GM20000 (cell line): ENCODE results near the gene EXOC2.

Experiments
- DNase-seq: peaks from one replicate; pipeline ENCODE4 v3.0.0; 2012; ENCODE audit warnings: low spot score
- CTCF ChIP-seq: IDR thresholded peaks from 2 replicates; pipeline ENCODE4 v1.5.1; 2012; ENCODE audit warnings: mild to moderate bottlenecking, control low read depth; ENCODE audit errors: extremely low read depth, missing control alignments

EXOC2 gene

GRCh38 chr6:657743-658142 is 35.2 kb downstream of the EXOC2 start:
- TF ChIP-seq CTCF = no peak
- DNase-seq = no peak

DNA sequence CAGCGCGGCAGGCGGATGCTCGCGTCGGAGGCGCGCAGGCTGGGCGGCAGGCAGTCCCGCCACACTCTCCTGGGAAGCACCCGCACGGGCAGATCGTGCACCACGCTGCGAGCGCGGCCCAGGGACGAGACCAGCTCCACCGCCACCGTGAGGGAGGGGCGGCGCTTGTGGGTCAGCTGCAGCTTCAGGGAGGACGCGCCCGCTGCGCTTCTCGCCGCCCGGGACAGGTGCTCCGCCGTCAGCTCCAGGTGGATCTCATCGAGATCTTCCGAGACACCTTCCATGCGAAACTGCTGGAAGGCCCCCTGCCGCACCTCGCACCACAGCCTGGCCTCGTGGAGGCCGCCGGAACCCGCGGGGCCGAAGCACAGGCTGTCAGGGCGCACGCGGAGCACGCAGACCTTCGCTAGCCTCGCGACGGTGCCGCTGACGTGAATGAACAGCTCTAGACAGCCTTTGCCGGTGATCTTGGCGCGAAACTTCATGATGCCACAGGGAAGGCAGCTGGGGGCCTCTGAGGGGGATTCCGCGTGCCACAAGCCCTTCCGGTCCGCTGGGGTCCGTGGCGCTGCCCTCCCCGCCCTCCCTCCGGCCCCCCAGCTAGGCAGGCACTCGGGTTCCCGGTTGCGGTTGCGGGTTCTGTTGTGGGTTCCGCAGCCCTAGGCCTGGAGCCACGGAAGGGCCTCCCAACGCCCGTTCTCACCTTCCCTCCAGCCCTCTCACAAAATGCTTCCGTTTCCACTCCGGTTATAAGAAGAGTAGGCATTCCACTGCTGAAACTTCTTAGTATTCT is 36.3 kb downstream of the EXOC2 start, which contains the start of gene HUS1B:
Gene HUS1B, minus strand, starts transcription at position 641 of the 793 bp plus-strand sequence. Its CDS starts 156 bp downstream, at position 485.
- no peak for TF ChIP-seq CTCF

GRCh38 chr6:654136-654535 is 38.8 kb downstream of the EXOC2 start:
- DNase-seq = no peak
- TF ChIP-seq CTCF = no peak

More for the DNA sequence above, 36.3 kb downstream of the EXOC2 start, which contains the start of gene HUS1B:
- DNase-seq = no peak

GRCh38 chr6:652865-653264 is 40.1 kb downstream of the EXOC2 start:
- TF ChIP-seq CTCF = no peak
- DNase-seq = no peak

GRCh38 chr6:650098-650497 is 42.8 kb downstream of the EXOC2 start:
- DNase-seq = no peak
- no peak for TF ChIP-seq CTCF

- no peak for DNase-seq
- TF ChIP-seq CTCF = no peak
Observed at GRCh38 chr6:642805-643204, 50.1 kb downstream of the EXOC2 start.

- no peak for DNase-seq
- TF ChIP-seq CTCF = no peak
Observed at GRCh38 chr6:641225-641985, 51.5 kb downstream of the EXOC2 start.
